Measurements from ENCODE around the gene ZNF529.
A peak's percentile ranks its signal among the peaks of the same experiment; 100 is the strongest.

ZNF529 gene

GRCh38 chr19:36573895-36574720, 1.0 kb upstream of the ZNF529 start:
- H3K36me3 ChIP-seq (ENCODE audit: control insufficient read depth in 1 of 2, insufficient read depth in 2 of 2, low read length in 2 of 2): peaks cover 19 to 31% of the 10 kb centered on the region in 2 donors
- H3K4me1 ChIP-seq (ENCODE audit: control insufficient read depth in 1 of 2, insufficient read depth in 2 of 2, low read length in 2 of 2): peaks cover 14 to 16% of the 10 kb centered on the region in 2 donors
- H3K9ac ChIP-seq (ENCODE audit: low read depth in 1 of 2, low read length in 2 of 2): peak overlapping the region; percentile 77 to 89
- peaks cover 11 to 19% of the 10 kb centered on the region in 2 donors for H3K9me3 ChIP-seq (ENCODE audit: control insufficient read depth in 1 of 2, low read length in 2 of 2)
- H3K27ac ChIP-seq (ENCODE audit: low read depth, low read length): no peak overlapping the region
- no peaks in the 10 kb centered on the region for H3K27me3 ChIP-seq (ENCODE audit: control insufficient read depth in 1 of 2, insufficient read depth in 2 of 2, low read length in 2 of 2)
- peak overlapping the region; percentile 90 to 100 for H3K4me3 ChIP-seq (ENCODE audit: low read depth in 1 of 2, low read length in 2 of 2)

GRCh38 chr19:36572593-36573019, 486 bp downstream of the ZNF529 start:
- Histone ChIP-seq H3K9me3 (ENCODE audit: control insufficient read depth in 1 of 2, low read length in 2 of 2) (peaks cover 15 to 29% of the 10 kb centered on the region in 2 donors), H3K27me3 (ENCODE audit: control insufficient read depth in 1 of 2, insufficient read depth in 2 of 2, low read length in 2 of 2) (no peaks in the 10 kb centered on the region), H3K4me3 (ENCODE audit: low read depth in 1 of 2, low read length in 2 of 2) (peak overlapping the region; percentile 90 to 100), H3K4me1 (ENCODE audit: control insufficient read depth in 1 of 2, insufficient read depth in 2 of 2, low read length in 2 of 2) (peaks cover 14 to 16% of the 10 kb centered on the region in 2 donors), H3K36me3 (ENCODE audit: control insufficient read depth in 1 of 2, insufficient read depth in 2 of 2, low read length in 2 of 2) (peaks cover 20 to 31% of the 10 kb centered on the region in 2 donors), H3K27ac (ENCODE audit: low read depth, low read length) (peak overlapping the region; percentile 73), H3K9ac (ENCODE audit: low read depth in 1 of 2, low read length in 2 of 2) (peak overlapping the region; percentile 77 to 89)

DNA sequence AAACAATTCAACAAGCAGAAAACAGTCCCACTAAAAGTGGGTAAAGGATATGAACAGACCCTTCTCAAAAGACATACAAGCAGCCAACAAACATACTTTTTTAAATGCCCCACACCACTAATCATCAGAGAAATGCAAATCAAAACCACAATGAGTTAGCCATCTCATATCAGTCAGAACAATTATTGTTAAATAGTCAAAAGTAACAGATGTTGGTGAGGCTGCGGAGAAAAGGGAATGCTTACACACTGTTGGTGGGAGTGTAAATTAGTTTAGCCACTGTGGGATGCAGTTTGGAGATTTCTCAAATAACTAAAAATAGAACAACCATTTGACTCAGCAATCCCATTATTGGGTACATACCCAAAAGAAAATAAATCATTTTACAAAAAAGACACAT, 8.7 kb downstream of the ZNF529 start:
- no peak overlapping the region for H3K4me3 ChIP-seq (ENCODE audit: low read depth in 1 of 2, low read length in 2 of 2)
- H3K27me3 ChIP-seq (ENCODE audit: control insufficient read depth in 1 of 2, insufficient read depth in 2 of 2, low read length in 2 of 2): no peaks in the 10 kb centered on the region
- no peaks in the 10 kb centered on the region for H3K4me1 ChIP-seq (ENCODE audit: control insufficient read depth in 1 of 2, insufficient read depth in 2 of 2, low read length in 2 of 2)
- peaks cover 56 to 85% of the 10 kb centered on the region in 2 donors for H3K9me3 ChIP-seq (ENCODE audit: control insufficient read depth in 1 of 2, low read length in 2 of 2)
- H3K36me3 ChIP-seq (ENCODE audit: control insufficient read depth in 1 of 2, insufficient read depth in 2 of 2, low read length in 2 of 2): peaks cover 14 to 31% of the 10 kb centered on the region in 2 donors
- no peak overlapping the region for H3K9ac ChIP-seq (ENCODE audit: low read depth in 1 of 2, low read length in 2 of 2)
- H3K27ac ChIP-seq (ENCODE audit: low read depth, low read length): no peak overlapping the region

GRCh38 chr19:36547001-36547732, 25.9 kb downstream of the ZNF529 start:
- H3K9ac ChIP-seq (ENCODE audit: low read depth in 1 of 2, low read length in 2 of 2): no peak overlapping the region
- no peak overlapping the region for H3K27ac ChIP-seq (ENCODE audit: low read depth, low read length)
- no peaks in the 10 kb centered on the region for H3K27me3 ChIP-seq (ENCODE audit: control insufficient read depth in 1 of 2, insufficient read depth in 2 of 2, low read length in 2 of 2)
- H3K4me3 ChIP-seq (ENCODE audit: low read depth in 1 of 2, low read length in 2 of 2): peak overlapping the region in 1 of 2 donors; percentile 14
- H3K4me1 ChIP-seq (ENCODE audit: control insufficient read depth in 1 of 2, insufficient read depth in 2 of 2, low read length in 2 of 2): no peaks in the 10 kb centered on the region
- peaks cover 63 to 66% of the 10 kb centered on the region in 2 donors for H3K36me3 ChIP-seq (ENCODE audit: control insufficient read depth in 1 of 2, insufficient read depth in 2 of 2, low read length in 2 of 2)
- H3K9me3 ChIP-seq (ENCODE audit: control insufficient read depth in 1 of 2, low read length in 2 of 2): peaks cover 91 to 97% of the 10 kb centered on the region in 2 donors

DNA sequence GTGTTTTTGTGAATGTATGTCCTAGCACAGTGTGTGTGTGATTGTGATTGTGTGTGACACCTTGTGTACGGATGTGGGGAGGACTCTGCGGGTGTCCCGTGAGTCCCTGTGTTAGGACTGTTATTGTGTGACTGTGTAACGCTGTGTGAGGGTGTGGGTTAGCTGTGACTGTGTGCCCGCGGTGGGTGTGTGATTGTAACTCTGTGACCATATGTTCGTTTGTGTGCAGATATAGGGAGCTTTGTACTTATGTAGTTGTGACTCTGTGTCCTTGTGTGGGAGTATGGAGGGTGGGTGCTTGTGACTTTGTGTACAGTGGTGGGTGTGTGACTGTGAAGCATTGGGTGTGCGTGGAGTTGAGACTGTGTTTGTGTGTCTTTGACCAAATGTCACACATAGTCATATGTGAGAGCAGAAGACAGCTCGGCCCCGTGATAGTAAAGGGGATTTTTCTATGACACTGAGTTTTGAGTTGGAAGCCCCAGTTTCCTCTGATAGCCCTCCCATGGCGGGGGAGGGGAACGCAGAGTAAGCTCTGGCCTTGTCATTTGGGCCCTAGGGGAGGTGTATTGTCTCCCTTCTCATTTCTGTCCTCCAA, 44.1 kb downstream of the ZNF529 start:
- peak overlapping the region; percentile 80 to 99 for H3K4me3 ChIP-seq (ENCODE audit: low read depth in 1 of 2, low read length in 2 of 2)
- no peak overlapping the region for H3K27ac ChIP-seq (ENCODE audit: low read depth, low read length)
- peaks cover 0 to 6% of the 10 kb centered on the region in 2 donors for H3K4me1 ChIP-seq (ENCODE audit: control insufficient read depth in 1 of 2, insufficient read depth in 2 of 2, low read length in 2 of 2)
- peak overlapping the region; percentile 90 to 98 for H3K9ac ChIP-seq (ENCODE audit: low read depth in 1 of 2, low read length in 2 of 2)
- peaks cover 0 to 9% of the 10 kb centered on the region in 2 donors for H3K36me3 ChIP-seq (ENCODE audit: control insufficient read depth in 1 of 2, insufficient read depth in 2 of 2, low read length in 2 of 2)
- H3K27me3 ChIP-seq (ENCODE audit: control insufficient read depth in 1 of 2, insufficient read depth in 2 of 2, low read length in 2 of 2): no peaks in the 10 kb centered on the region
- H3K9me3 ChIP-seq (ENCODE audit: control insufficient read depth in 1 of 2, low read length in 2 of 2): peaks cover 24 to 30% of the 10 kb centered on the region in 2 donors

- H3K9me3 ChIP-seq (ENCODE audit: control insufficient read depth in 1 of 2, low read length in 2 of 2): peaks cover 23 to 26% of the 10 kb centered on the region in 2 donors
- H3K27me3 ChIP-seq (ENCODE audit: control insufficient read depth in 1 of 2, insufficient read depth in 2 of 2, low read length in 2 of 2): no peaks in the 10 kb centered on the region
- H3K27ac ChIP-seq (ENCODE audit: low read depth, low read length): peak within 1 kb of the TSS; percentile 93
- H3K36me3 ChIP-seq (ENCODE audit: control insufficient read depth in 1 of 2, insufficient read depth in 2 of 2, low read length in 2 of 2): peaks cover 0 to 9% of the 10 kb centered on the region in 2 donors
- peak within 1 kb of the TSS; percentile 80 to 99 for H3K4me3 ChIP-seq (ENCODE audit: low read depth in 1 of 2, low read length in 2 of 2)
- H3K9ac ChIP-seq (ENCODE audit: low read depth in 1 of 2, low read length in 2 of 2): peak within 1 kb of the TSS; percentile 90 to 98
- H3K4me1 ChIP-seq (ENCODE audit: control insufficient read depth in 1 of 2, insufficient read depth in 2 of 2, low read length in 2 of 2): peaks cover 0 to 6% of the 10 kb centered on the region in 2 donors
These were observed 44.7 kb downstream of the ZNF529 start, which contains the start of gene ZNF260 for GRCh38 chr19:36528194-36528920. Gene ZNF260 (minus strand): TSS chr19:36528271. CDS start chr19:36515238, 13,033 bp downstream.

- Histone ChIP-seq H3K27me3 (ENCODE audit: control insufficient read depth in 1 of 2, insufficient read depth in 2 of 2, low read length in 2 of 2) (no peaks in the 10 kb centered on the region), H3K9me3 (ENCODE audit: control insufficient read depth in 1 of 2, low read length in 2 of 2) (peaks cover 24 to 28% of the 10 kb centered on the region in 2 donors), H3K4me3 (ENCODE audit: low read depth in 1 of 2, low read length in 2 of 2) (peak overlapping the region; percentile 80 to 99), H3K4me1 (ENCODE audit: control insufficient read depth in 1 of 2, insufficient read depth in 2 of 2, low read length in 2 of 2) (peaks cover 0 to 6% of the 10 kb centered on the region in 2 donors), H3K9ac (ENCODE audit: low read depth in 1 of 2, low read length in 2 of 2) (peak overlapping the region; percentile 90 to 98), H3K36me3 (ENCODE audit: control insufficient read depth in 1 of 2, insufficient read depth in 2 of 2, low read length in 2 of 2) (peaks cover 5 to 13% of the 10 kb centered on the region in 2 donors), H3K27ac (ENCODE audit: low read depth, low read length) (peak overlapping the region; percentile 93)
These were observed 45.3 kb downstream of the ZNF529 start for GRCh38 chr19:36527873-36528193.

DNA sequence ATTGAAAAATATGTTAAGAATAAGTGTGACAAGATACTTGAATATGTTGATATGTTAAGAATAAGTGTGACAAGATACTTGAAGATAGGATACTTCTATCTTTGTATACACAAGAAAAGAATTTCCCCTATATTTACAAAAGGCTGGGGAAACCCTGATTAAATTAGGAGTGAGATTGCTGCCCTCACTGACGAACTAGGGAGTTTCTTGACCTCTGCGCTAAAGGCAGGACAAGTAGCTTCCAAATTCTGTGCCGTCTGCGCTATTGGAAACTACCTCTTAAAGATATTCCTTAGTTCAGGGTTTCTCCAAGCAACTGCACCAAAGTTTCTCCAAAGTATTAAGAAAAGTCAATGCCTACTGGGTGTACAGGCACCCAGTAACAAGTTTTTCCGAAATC, 45.8 kb downstream of the ZNF529 start:
- no peaks in the 10 kb centered on the region for H3K27me3 ChIP-seq (ENCODE audit: control insufficient read depth in 1 of 2, insufficient read depth in 2 of 2, low read length in 2 of 2)
- H3K9me3 ChIP-seq (ENCODE audit: control insufficient read depth in 1 of 2, low read length in 2 of 2): peaks cover 24 to 32% of the 10 kb centered on the region in 2 donors
- peak overlapping the region; percentile 90 to 98 for H3K9ac ChIP-seq (ENCODE audit: low read depth in 1 of 2, low read length in 2 of 2)
- H3K36me3 ChIP-seq (ENCODE audit: control insufficient read depth in 1 of 2, insufficient read depth in 2 of 2, low read length in 2 of 2): peaks cover 10 to 18% of the 10 kb centered on the region in 2 donors
- peak overlapping the region; percentile 80 to 99 for H3K4me3 ChIP-seq (ENCODE audit: low read depth in 1 of 2, low read length in 2 of 2)
- no peak overlapping the region for H3K27ac ChIP-seq (ENCODE audit: low read depth, low read length)
- peaks cover 0 to 6% of the 10 kb centered on the region in 2 donors for H3K4me1 ChIP-seq (ENCODE audit: control insufficient read depth in 1 of 2, insufficient read depth in 2 of 2, low read length in 2 of 2)

DNA sequence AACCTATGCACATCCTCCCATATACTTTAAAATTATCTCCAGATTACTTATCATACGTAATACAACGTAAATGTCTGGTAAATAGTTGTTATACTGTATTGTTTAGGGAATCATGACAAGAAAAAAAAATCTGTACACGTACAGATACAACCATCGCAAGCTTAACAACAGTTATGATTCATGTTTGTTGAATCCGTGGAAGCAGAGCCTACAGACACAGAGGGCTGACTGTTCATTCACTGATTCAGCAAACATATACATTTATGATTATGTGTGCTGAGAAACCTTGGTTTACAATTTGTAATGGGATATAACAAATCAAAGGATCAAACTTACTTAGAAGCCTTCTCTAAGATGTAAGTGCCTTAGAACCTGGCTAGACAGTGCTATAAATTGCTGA, 46.5 kb downstream of the ZNF529 start:
- Histone ChIP-seq H3K4me1 (ENCODE audit: control insufficient read depth in 1 of 2, insufficient read depth in 2 of 2, low read length in 2 of 2) (peaks cover 0 to 6% of the 10 kb centered on the region in 2 donors), H3K9me3 (ENCODE audit: control insufficient read depth in 1 of 2, low read length in 2 of 2) (peaks cover 26 to 34% of the 10 kb centered on the region in 2 donors), H3K9ac (ENCODE audit: low read depth in 1 of 2, low read length in 2 of 2) (no peak overlapping the region), H3K4me3 (ENCODE audit: low read depth in 1 of 2, low read length in 2 of 2) (peak overlapping the region in 1 of 2 donors; percentile 25), H3K36me3 (ENCODE audit: control insufficient read depth in 1 of 2, insufficient read depth in 2 of 2, low read length in 2 of 2) (peaks cover 17 to 18% of the 10 kb centered on the region in 2 donors), H3K27ac (ENCODE audit: low read depth, low read length) (no peak overlapping the region), H3K27me3 (ENCODE audit: control insufficient read depth in 1 of 2, insufficient read depth in 2 of 2, low read length in 2 of 2) (no peaks in the 10 kb centered on the region)
